Stimulated activated CD8-positive, alpha-beta memory T cell treated with anti-CD3 and anti-CD28 coated beads, Interleukin-15, amount 100 ng/mL, for 4 hours (primary cell): ENCODE measurements around the gene FARS2.

ENCODE experiments used
- DNase-seq, 2 donors: peaks; one replicate each; pipeline ENCODE4 v3.0.0-alpha.2; 2020; ENCODE audit warnings: low read depth in 2 of 2

Gene FARS2

DNA sequence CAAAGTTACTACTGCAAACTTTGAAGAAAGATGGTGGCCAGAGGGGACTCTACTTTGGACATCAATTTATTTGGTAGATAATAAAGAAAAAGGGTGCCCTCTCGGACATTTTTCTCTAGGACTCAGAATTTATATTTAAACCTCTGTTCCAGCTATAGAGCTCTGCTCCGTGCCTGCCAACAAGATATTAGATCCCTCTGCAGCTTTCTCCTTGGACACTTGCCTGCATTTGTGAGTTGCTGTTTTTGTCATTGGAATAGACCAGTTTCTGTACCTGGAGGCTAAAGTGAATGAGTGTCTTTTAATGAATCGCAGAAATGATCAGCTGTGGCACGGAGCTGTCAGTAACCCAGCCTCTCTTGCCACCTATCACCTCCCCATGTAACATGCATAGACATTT lies 491.9 kb downstream of the FARS2 start:
- no peak for DNase-seq

GRCh38 chr6:5754904-5755303 lies 493.6 kb downstream of the FARS2 start:
- DNase-seq: no peak

DNA sequence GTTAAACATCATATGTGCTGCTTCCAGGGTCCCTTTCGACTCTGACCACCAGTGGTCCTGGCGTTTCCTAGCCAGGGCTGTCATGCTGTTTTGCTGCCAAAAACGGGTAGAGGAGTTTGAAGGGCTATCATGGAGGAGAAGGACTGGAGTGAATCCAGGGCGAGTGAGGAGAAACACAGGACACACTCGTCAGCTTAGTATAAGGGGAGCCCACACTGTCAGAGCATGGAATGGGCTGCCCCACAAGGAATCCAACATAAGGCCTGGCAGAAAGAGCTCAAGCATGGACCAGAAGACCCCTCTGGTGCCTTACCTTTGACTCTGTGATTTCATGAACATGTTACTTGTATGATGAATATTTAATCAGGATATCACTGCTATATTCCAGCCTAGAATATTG lies 498.3 kb downstream of the FARS2 start:
- no peak for DNase-seq

DNA sequence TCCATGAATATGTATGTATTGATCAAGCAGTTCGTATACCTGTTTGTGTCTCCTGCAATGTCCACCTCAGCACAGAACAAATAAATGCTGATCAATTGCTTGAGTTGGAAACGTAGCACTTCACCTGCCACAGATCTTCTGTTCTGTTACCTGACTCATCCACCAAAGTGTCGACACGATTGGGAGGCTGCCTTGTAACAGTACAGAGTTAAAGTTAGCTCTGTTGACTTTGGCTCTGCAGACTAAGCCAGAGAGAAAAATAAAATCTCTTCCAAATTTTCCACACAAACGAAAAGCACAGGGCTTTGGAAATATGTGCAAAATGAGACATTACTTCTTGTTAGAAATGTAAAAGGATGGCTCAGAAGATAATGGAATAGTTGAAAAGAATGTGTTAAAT lies 500.1 kb downstream of the FARS2 start:
- DNase-seq: no peak

DNA sequence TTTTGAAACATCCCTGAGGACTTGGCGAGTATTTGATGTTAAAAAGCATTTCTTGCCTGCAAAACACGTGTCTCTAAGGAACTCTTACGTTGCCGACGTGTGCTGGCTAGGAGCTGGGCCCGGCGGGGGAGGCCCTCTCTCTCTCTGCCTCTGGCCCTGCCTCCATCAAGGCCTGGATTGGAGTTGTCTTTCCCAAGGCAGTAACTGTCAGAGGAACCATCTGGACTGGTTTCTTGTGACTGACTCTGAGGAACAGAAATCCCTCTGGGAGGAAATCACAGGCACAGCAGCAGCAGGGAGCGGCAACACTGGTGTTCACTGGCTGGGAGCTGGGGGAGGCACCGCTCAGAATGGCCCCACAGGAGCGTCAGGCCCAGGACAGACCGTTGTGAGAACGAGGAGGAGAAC lies 501.3 kb downstream of the FARS2 start:
- no peak for DNase-seq

DNA sequence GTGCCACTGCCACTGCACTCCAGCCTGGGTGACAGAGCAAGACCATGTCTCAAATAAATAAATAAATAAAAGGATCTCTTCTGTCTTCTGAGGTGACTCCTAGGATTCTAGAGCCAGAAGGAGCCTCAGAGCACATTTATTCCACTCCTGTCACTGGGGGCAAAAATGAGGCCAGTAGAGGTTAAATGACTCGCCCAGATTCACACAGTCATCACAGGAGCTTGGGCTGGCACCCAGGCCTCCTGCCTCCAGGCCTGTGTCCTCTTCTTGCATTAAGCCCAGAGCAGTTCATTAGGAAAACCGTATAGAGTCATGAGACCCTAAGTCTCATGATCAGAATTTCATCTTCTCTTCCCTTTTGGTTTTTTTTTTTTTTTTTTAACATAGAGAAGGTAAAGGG lies 502.1 kb downstream of the FARS2 start:
- DNase-seq: no peak

DNA sequence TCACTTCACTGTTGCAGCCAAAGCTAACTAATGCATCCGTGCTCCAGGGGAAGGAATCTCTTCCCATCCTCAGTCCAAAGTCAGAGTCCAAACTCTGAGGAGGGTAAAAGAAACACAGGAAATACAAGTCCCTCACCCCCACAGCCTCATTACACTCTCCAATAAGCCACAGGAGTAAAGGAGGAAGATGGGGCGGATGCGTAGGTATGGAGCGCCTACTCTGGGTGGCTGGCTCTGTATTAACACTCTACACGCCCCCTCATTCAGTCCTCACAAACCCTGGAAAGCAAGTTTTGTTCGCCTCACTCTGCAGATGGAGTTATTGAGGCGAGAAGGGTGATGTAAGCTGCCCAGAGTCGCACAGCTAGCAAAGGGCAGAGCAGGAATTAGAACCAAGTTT lies 502.6 kb downstream of the FARS2 start:
- DNase-seq: no peak

GRCh38 chr6:5764401-5764955 lies 503.2 kb downstream of the FARS2 start:
- DNase-seq: no peak

- no peak for DNase-seq
Measured at GRCh38 chr6:5765141-5765760, 503.9 kb downstream of the FARS2 start.

DNA sequence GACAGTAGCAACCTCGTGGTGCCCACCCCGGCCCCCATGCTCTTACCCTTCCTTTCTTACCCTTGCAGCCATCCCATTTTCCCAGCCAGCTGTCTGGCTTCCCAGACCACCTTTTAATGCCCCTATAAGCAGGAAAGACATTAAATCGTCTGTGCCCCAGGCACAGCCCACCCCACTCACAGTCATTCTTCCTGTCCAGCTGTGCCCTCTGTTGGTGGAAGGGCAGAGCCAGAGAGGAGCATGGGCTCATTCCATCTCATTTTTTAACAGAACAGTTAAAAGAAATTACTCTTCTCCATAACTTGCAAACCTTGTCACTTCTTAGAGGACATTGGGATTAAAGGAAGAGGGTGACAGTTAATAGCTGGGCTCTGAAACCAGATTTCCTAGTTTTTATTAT lies 504.9 kb downstream of the FARS2 start:
- DNase-seq: no peak

- no peak for DNase-seq
Measured at GRCh38 chr6:5767471-5767870, 506.2 kb downstream of the FARS2 start.

GRCh38 chr6:5771211-5771610 lies 509.9 kb downstream of the FARS2 start:
- DNase-seq: no peak

GRCh38 chr6:5771759-5772390 lies 510.6 kb downstream of the FARS2 start:
- no peak for DNase-seq

DNA sequence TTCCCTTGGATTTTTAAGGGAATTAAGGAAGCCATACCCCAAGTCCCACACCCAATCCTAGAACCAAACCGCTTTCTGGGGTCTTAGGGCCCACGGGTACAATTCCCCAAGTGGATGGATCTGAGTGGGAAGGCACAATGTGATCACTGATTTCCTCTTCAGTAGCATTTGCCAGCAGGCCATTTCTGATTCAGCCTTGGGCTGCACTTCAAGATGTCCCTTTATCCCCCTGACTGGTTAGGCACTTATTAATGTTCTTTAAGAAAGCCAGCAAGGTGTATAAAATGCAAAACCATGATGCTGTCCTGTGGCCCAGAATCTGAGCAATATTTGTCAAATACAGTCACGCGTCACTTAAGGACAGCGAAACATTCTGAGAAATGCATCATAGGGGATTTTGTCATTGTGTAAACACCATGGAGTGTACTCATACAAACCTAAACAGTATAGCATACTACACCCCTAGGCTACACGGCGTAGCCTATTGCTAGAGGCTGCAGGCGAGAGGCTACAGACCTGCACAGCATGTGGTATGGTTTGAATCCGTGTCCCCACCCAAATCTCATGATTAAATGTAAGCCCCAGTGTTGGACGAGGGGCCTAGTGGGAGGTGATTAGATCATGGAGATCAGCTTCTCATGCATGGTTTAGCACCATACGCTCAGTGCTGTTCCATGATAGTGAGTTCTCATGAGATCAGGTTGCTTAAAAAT lies 511.3 kb downstream of the FARS2 start:
- no peak for DNase-seq

DNA sequence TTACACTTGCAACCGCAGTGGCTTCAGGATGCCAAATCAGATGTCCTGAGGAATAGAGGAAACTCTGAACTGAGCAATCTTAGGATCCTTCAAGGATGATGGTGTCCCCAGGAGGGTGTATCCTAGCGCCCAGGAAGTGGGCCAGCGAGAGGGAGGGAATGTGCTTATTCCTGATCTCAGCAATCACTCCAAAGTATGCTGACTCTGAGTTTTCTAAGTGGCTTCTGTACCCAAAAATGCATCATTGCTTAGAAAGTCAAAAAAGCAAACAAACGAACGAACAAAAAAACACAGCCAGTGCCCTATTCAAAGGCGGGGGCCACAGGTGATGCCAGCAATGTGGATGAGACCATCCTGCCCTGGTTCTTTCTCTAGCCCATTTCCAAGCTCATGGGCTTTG lies 514.8 kb downstream of the FARS2 start:
- DNase-seq: no peak

- no peak for DNase-seq
Measured at GRCh38 chr6:5776706-5777390, 515.5 kb downstream of the FARS2 start.

GRCh38 chr6:5778317-5778857 lies 517.1 kb downstream of the FARS2 start:
- DNase-seq: no peak

GRCh38 chr6:5778906-5779305 lies 517.6 kb downstream of the FARS2 start:
- no peak for DNase-seq

DNA sequence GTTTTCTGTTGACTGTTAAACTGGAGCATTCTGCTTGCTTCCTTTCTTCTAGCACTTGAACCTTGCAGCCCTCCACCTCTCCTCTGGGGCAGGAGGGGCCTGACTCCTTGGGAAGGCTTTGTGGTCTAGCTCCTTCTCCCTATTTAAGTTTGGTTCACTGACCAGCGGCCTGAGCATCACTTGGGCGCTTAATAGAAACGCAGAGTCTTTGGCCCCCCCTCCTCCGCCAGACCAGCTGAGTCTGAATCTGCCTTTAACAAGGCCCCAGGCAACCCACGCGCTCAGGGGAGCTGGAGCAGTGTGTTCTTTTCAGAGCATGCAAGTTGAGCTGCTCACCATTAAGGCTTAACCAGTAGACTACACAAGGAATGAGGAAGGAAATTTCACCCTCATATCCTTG lies 519.7 kb downstream of the FARS2 start:
- no peak for DNase-seq

DNA sequence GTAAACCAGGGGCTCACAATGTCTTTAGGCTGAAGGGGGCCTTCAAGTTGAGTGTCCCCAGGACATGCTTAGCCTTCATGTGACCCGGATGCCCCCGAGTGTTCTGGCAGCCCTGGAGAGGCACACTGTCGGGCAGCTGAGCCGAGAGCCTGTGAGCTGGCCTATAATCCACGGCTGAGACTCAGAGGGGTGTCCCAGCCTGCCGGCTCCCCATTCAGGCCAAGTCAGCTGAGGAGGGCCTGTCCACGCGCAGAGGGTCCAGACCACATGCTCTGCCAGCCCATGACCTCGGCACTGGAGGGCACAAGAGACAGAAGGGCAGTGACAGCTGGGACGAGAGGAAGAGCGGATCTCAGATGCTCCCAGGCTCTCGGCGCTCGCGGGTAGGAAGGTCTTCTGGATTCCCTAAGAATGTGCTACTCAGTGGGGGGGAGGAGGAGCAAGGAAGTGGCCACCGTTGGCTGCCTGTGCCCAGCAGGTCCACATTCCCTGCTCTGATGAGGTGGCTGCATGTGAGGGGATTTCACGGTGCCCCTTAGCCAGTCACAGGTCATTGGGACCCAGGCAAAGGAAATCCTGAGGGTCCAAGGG lies 520.7 kb downstream of the FARS2 start:
- DNase-seq: no peak

- no peak for DNase-seq
Measured at GRCh38 chr6:5782783-5783547, 521.7 kb downstream of the FARS2 start.
